Gastrocnemius medialis (tissue), 4 donors: ENCODE measurements around the gene TBC1D23. TPM values are rescaled to one million over a fixed set of nuclear protein-coding genes. Genes with fewer than 3 reads are reported as not detected.
"Not testable (repeated sequence)": the region's sequence is repeated elsewhere in the genome, so short reads cannot be mapped to it uniquely, and the experiment has no call there.

Experiments
- ATAC-seq, 2 donors: fragments of 150-250 bp; one replicate each; pipeline ENCODE4 v1.9.1; 2016
- DNase-seq, 2 donors: peaks; one replicate each; pipeline ENCODE4 v3.0.0-alpha.2; 2019
- H3K27ac ChIP-seq, 4 donors: fragments of 200-600 bp; sonication (generic); 1 replicate in 1 of 4; 2 replicates in 3 of 4; pipeline ENCODE4 v1.5.1; 2016 to 2018; ENCODE audit warnings: mild to moderate bottlenecking in 2 of 4, moderate library complexity in 1 of 4
- H3K27me3 ChIP-seq, 3 donors: fragments of 200-600 bp; sonication (generic) in 2 of 3; 1 replicate in 1 of 3; 2 replicates in 2 of 3; pipeline versions ENCODE4 v1.5.1 to v1.6.0; 2016 to 2019; ENCODE audit warnings: mild to moderate bottlenecking in 1 of 3, moderate library complexity in 1 of 3
- H3K36me3 ChIP-seq, 2 donors: fragments of 200-600 bp; sonication (generic) in 1 of 2; one replicate each; pipeline ENCODE4 v1.5.1; 2017 to 2018
- H3K4me1 ChIP-seq, 2 donors: fragments of 200-600 bp; sonication (generic) in 1 of 2; one replicate each; pipeline ENCODE4 v1.5.1; 2016 to 2017; ENCODE audit warnings: mild to moderate bottlenecking in 2 of 2
- H3K4me3 ChIP-seq, 4 donors: fragments of 200-600 bp; sonication (generic) in 3 of 4; 1 replicate in 1 of 4; 2 replicates in 3 of 4; pipeline ENCODE4 v1.5.1; 2016 to 2019; ENCODE audit warnings: mild to moderate bottlenecking in 2 of 4
- H3K9me3 ChIP-seq, 3 donors: fragments of 200-600 bp; sonication (generic) in 2 of 3; 1 replicate in 1 of 3; 2 replicates in 2 of 3; pipeline ENCODE4 v1.5.1; 2016 to 2019
- CTCF ChIP-seq, 5 experiments: fragments of 450-650 bp in 3 of 5; fragments of 200-600 bp in 2 of 5; sonication (generic) in 2 of 5; IDR thresholded peaks in 4 of 5; conservative IDR thresholded peaks in 1 of 5; 1 replicate in 4 of 5; 2 replicates in 1 of 5; pipeline ENCODE4 v1.5.1; 2016 to 2019; ENCODE audit warnings: antibody characterized with exemption in 5 of 5, mild to moderate bottlenecking in 3 of 5, moderate library complexity in 3 of 5
- POLR2A ChIP-seq, 2 donors: fragments of 450-650 bp; IDR thresholded peaks; one replicate each; pipeline ENCODE4 v1.6.1; 2017; ENCODE audit warnings: antibody characterized with exemption in 2 of 2, mild to moderate bottlenecking in 2 of 2, moderate library complexity in 2 of 2
- in situ Hi-C, 4 donors: fragments of 200-750 bp; cut with MboI; loops; one replicate each; pipeline versions ENCODE4 v1.15.0 to v1.8.0; 2017; ENCODE audit warnings: low sequenced_read_pairs in 4 of 4
- intact Hi-C: fragments of 100-400 bp; cut with DNase I; formaldehyde crosslinking; loops from one replicate; pipeline ENCODE4 v1.15.1; 2023; ENCODE audit warnings: low total_unique reads
- total RNA-seq, 4 donors: library from RNA; depleted of rRNA; stranded (reverse); fragments of >200 nt; gene quantifications; one replicate each; pipeline versions ENCODE4 v1.1.0 to v1.2.3, GENCODE V29; 2016

TBC1D23 gene
- total RNA-seq, 4 donors from 2014 or later = 14.2 to 56.4 (median 45.0) TPM

GRCh38 chr3:100339786-100340185 lies 79.0 kb downstream of the TBC1D23 start:
- TF ChIP-seq CTCF (IDR thresholded peaks at IDR 0.05 in 4 of 5, conservative IDR thresholded peaks at IDR 0.05 in 1 of 5) = no peak
- TF ChIP-seq POLR2A (IDR thresholded peaks at IDR 0.05) = no peak
- Histone ChIP-seq H3K36me3 (peaks cover 0 to 50% of the 10 kb centered on the region in 2 donors), H3K27me3 (no peaks in the 10 kb centered on the region), H3K9me3 (no peaks in the 10 kb centered on the region), H3K4me3 (no peak overlapping the region), H3K27ac (no peak overlapping the region), H3K4me1 (peaks cover 0 to 10% of the 10 kb centered on the region in 2 donors)
- intact Hi-C loops = loop anchor here (10.0 kb wide), 1 partner anchor 245 kb away; no protein-coding TSS in a partner anchor
- ATAC-seq = no peak
- in situ Hi-C loops = loop anchor here in 1 of 4 donors (25.0 kb wide), 1 partner anchor 248 kb away; no protein-coding TSS in a partner anchor
- no peak for DNase-seq

GRCh38 chr3:100340527-100340926 lies 79.7 kb downstream of the TBC1D23 start:
- H3K27ac ChIP-seq = no peak overlapping the region
- H3K27me3 ChIP-seq = no peaks in the 10 kb centered on the region
- in situ Hi-C loops (loop anchor here in 1 of 4 donors (25.0 kb wide), 1 partner anchor 247 kb away; no protein-coding TSS in a partner anchor), intact Hi-C loops (no loop called here)
- ATAC-seq = peak in 1 of 2 donors; percentile 26
- no peak overlapping the region for H3K4me3 ChIP-seq
- peaks cover 0 to 5% of the 10 kb centered on the region in 2 donors for H3K4me1 ChIP-seq
- no peak for DNase-seq
- H3K36me3 ChIP-seq = peaks cover 0 to 54% of the 10 kb centered on the region in 2 donors
- no peaks in the 10 kb centered on the region for H3K9me3 ChIP-seq
- TF ChIP-seq CTCF (IDR thresholded peaks at IDR 0.05 in 4 of 5, conservative IDR thresholded peaks at IDR 0.05 in 1 of 5) = no peak

GRCh38 chr3:100348727-100349126 lies 87.9 kb downstream of the TBC1D23 start:
- no peak for TF ChIP-seq CTCF (IDR thresholded peaks at IDR 0.05 in 4 of 5, conservative IDR thresholded peaks at IDR 0.05 in 1 of 5)
- TF ChIP-seq POLR2A (IDR thresholded peaks at IDR 0.05) = no peak
- H3K9me3 ChIP-seq = no peaks in the 10 kb centered on the region
- no peak for DNase-seq
- H3K27ac ChIP-seq = no peak overlapping the region
- in situ Hi-C loops (loop anchor here in 1 of 4 donors (25.0 kb wide), 1 partner anchor 239 kb away; no protein-coding TSS in a partner anchor), intact Hi-C loops (no loop called here)
- no peak for ATAC-seq
- no peak overlapping the region for H3K4me3 ChIP-seq
- peaks cover 0 to 74% of the 10 kb centered on the region in 2 donors for H3K36me3 ChIP-seq
- H3K27me3 ChIP-seq = no peaks in the 10 kb centered on the region
- no peaks in the 10 kb centered on the region for H3K4me1 ChIP-seq

GRCh38 chr3:100351770-100352169 lies 91.0 kb downstream of the TBC1D23 start:
- H3K4me3 ChIP-seq, H3K9me3 ChIP-seq, ATAC-seq, H3K27ac ChIP-seq, in situ Hi-C loops, intact Hi-C loops, DNase-seq, H3K4me1 ChIP-seq, H3K27me3 ChIP-seq: not testable (repeated sequence)
- peaks cover 0 to 82% of the 10 kb centered on the region in 2 donors for H3K36me3 ChIP-seq

GRCh38 chr3:100352296-100353231 lies 91.8 kb downstream of the TBC1D23 start:
- Histone ChIP-seq H3K4me3 (no peak overlapping the region), H3K27ac (no peak overlapping the region), H3K27me3 (no peaks in the 10 kb centered on the region), H3K36me3 (peaks cover 0 to 79% of the 10 kb centered on the region in 2 donors), H3K9me3 (no peaks in the 10 kb centered on the region), H3K4me1 (no peaks in the 10 kb centered on the region)
- DNase-seq (no peak), ATAC-seq (no peak)
- in situ Hi-C loops = no loop called here
- TF ChIP-seq CTCF (IDR thresholded peaks at IDR 0.05 in 4 of 5, conservative IDR thresholded peaks at IDR 0.05 in 1 of 5) (no peak), POLR2A (IDR thresholded peaks at IDR 0.05) (no peak)
- intact Hi-C loops = no loop called here
